NT2/D1 (cell line): ENCODE measurements around the gene WNT3A.

Experiments
- YY1 ChIP-seq: IDR thresholded peaks from 2 replicates; pipeline ENCODE4 v1.6.1; 2011; ENCODE audit not compliant: insufficient read length, insufficient read depth
- ZNF274 ChIP-seq: IDR thresholded peaks from 2 replicates; pipeline ENCODE4 v1.6.1; 2011; ENCODE audit warnings: mild to moderate bottlenecking, low read depth, low read length

DNA sequence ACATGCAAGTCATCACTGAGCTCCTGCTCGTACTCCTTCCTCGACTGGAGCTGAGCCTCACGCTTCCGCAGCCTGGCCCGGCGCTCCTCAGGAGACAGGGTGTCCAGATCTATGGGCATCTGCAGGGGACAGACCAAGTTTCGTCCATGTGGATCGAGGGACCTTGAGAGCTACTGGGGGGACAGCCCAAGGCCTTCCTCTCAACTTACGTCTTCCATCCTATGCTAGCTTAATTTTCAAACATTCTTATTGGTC, 99.9 kb downstream of the WNT3A start:
- TF ChIP-seq YY1 (no peak), ZNF274 (no peak)
